Measurements from ENCODE around the gene HIBCH. TPM values are rescaled to one million over a fixed set of nuclear protein-coding genes. Genes with fewer than 3 reads are reported as not detected.
"Not testable (repeated sequence)": the region's sequence is repeated elsewhere in the genome, so short reads cannot be mapped to it uniquely, and the experiment has no call there.

HIBCH gene
- total and polyA plus RNA-seq, 5 donors, result 25.2 to 48.5 (median 36.8) TPM

DNA sequence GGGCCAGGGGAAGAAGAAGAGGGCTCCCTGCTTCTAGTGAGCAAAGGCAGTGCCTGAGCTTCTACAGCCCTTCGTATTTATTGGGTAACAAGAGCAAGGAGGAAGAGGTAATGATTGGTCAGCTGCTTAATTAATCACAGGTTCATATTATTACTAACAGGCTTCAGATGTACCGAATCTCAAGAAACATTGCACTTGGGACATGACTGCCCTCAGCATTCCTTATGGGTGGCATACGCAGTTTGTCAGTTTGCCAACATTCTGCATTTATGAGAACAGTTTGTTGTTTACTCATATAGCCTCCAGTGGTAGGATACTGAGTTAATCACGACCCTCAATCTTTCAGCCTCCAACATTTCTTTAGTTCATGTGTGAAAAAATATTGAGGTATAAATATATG, 84.5 kb downstream of the HIBCH start:
- WGBS, result 95% methylated on average over 4 of the region's 4 CpGs
- DNase-seq (no peak), ATAC-seq (no peak)
- intact Hi-C loops (cut with DNase I), result no loop called here
- Histone ChIP-seq H3K4me3 (ENCODE audit: low read length) (no peak overlapping the region), H3K27me3 (ENCODE audit: control insufficient read depth, insufficient read depth) (no peaks in the 10 kb centered on the region), H3K27ac (ENCODE audit: low read length) (no peak overlapping the region), H3K4me1 (ENCODE audit: control insufficient read depth, insufficient read depth, low read length) (no peaks in the 10 kb centered on the region), H3K9me3 (ENCODE audit: control insufficient read depth, low read length) (no peaks in the 10 kb centered on the region)

DNA sequence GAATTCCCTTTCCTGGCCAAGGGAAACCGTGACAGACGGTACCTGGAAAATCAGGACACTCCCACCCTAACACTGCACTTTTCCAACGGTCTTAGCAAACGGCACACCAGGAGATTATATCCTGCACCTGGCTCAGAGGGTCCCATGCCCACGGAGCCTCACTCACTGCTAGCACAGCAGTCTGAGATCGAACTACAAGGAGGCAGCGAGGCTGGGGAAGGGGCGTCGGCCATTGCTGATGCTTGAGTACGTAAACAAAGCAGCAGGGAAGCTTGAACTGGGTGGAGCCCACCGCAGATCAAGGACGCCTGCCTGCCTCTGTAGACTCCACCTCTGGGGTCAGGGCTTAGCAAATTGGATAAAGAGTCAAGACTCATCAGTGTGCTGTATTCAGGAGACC, 95.6 kb downstream of the HIBCH start:
- ATAC-seq; DNase-seq; H3K27me3 ChIP-seq (ENCODE audit: control insufficient read depth, insufficient read depth); H3K4me3 ChIP-seq (ENCODE audit: low read length); intact Hi-C loops (cut with DNase I); H3K4me1 ChIP-seq (ENCODE audit: control insufficient read depth, insufficient read depth, low read length); H3K9me3 ChIP-seq (ENCODE audit: control insufficient read depth, low read length); H3K27ac ChIP-seq (ENCODE audit: low read length): not testable (repeated sequence)
- 89% methylated on average over 12 of the region's 12 CpGs for WGBS

DNA sequence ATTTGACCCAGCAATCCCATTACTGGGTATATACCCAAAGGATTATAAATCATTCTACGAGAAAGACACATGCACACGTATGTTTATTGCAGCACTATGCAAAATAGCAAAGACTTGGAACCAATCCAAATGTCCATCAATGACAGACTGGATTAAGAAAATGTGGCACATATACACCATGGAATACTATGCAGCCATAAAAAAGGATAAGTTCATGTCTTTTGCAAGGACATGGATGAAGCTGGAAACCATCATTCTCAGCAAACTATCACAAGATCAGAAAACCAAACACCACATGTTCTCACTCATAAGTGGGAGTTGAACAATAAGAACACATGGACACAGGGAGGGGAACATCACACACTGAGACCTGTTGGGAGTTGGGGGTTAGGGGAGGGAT, 96.9 kb downstream of the HIBCH start:
- intact Hi-C loops (cut with DNase I); H3K27ac ChIP-seq (ENCODE audit: low read length); H3K4me3 ChIP-seq (ENCODE audit: low read length); DNase-seq; ATAC-seq; H3K9me3 ChIP-seq (ENCODE audit: control insufficient read depth, low read length); H3K27me3 ChIP-seq (ENCODE audit: control insufficient read depth, insufficient read depth); H3K4me1 ChIP-seq (ENCODE audit: control insufficient read depth, insufficient read depth, low read length): not testable (repeated sequence)
- 98% methylated on average over 2 of the region's 2 CpGs for WGBS

DNA sequence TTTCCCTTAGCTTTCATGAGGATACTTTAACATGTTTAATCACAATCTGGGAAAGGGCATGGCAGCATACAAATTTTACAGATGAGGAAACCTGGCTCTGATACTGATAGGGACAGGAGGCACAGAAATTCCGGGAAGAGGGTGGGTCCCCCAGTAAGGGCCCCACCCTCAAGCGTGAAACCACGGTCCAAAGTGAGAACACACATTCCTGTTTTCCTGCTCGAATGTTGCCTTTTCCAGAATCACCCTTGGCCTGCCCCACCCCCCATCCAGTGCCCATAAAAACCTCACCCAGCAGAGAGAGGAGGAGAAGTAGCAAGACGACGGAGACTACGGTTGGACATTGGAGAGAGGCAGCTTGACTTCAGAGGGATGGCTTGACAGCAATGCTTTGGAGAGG, 98.2 kb downstream of the HIBCH start:
- peak; percentile 50 to 64 for ATAC-seq
- intact Hi-C loops (cut with DNase I), result no loop called here
- no peak overlapping the region for H3K4me3 ChIP-seq (ENCODE audit: low read length)
- WGBS, result 75% methylated on average over 7 of the region's 7 CpGs
- H3K27ac ChIP-seq (ENCODE audit: low read length), result no peak overlapping the region
- no peaks in the 10 kb centered on the region for H3K9me3 ChIP-seq (ENCODE audit: control insufficient read depth, low read length)
- no peaks in the 10 kb centered on the region for H3K27me3 ChIP-seq (ENCODE audit: control insufficient read depth, insufficient read depth)
- H3K4me1 ChIP-seq (ENCODE audit: control insufficient read depth, insufficient read depth, low read length), result no peaks in the 10 kb centered on the region
- DNase-seq, result peak in 2 of 3 donors; percentile 33 to 44

DNA sequence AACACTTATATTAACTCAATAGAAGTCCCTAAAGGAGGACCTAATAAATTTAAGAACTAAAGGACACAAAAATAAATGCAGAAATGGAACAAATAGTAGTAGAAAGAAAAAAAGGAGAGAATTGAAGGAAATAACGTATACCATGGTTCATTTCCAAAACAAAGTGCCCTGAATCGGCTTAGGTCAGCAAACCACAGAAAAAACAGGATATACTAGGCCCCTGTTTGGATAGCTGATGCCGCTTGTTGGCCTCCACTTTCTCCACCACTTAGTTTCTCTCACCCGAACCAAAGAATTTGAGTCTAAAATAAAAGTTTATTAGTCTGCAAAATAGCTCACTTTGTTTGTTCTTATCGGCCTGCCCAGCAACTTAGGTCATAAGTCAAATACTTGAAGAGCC, 100.4 kb downstream of the HIBCH start:
- H3K9me3 ChIP-seq (ENCODE audit: control insufficient read depth, low read length), result no peaks in the 10 kb centered on the region
- peaks cover 3% of the 10 kb centered on the region for H3K4me1 ChIP-seq (ENCODE audit: control insufficient read depth, insufficient read depth, low read length)
- intact Hi-C loops (cut with DNase I), result no loop called here
- DNase-seq (no peak), ATAC-seq (no peak)
- H3K27ac ChIP-seq (ENCODE audit: low read length), result no peak overlapping the region
- no peaks in the 10 kb centered on the region for H3K27me3 ChIP-seq (ENCODE audit: control insufficient read depth, insufficient read depth)
- 81% methylated on average over 5 of the region's 5 CpGs for WGBS
- H3K4me3 ChIP-seq (ENCODE audit: low read length), result no peak overlapping the region

DNA sequence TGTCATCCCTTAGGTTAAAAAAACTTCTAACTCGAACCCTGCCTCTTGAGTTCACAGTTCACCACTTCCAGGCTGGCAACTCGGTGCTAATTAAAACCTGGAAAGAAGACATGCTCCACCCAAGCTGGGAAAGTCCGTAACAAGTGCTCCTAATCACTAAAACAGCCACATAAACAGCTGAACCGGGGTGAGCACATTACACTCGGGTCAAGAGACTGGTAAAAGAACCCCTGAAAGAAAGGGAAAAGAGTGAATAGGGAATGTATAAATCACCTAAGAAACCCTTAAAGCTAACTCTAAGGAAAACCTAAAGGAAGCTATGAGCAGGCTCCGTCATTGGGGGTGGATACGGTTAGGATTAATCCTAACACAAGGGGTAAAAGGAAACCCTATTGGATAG, 102.0 kb downstream of the HIBCH start:
- intact Hi-C loops (cut with DNase I), result no loop called here
- 68% methylated on average over 7 of the region's 7 CpGs for WGBS

DNA sequence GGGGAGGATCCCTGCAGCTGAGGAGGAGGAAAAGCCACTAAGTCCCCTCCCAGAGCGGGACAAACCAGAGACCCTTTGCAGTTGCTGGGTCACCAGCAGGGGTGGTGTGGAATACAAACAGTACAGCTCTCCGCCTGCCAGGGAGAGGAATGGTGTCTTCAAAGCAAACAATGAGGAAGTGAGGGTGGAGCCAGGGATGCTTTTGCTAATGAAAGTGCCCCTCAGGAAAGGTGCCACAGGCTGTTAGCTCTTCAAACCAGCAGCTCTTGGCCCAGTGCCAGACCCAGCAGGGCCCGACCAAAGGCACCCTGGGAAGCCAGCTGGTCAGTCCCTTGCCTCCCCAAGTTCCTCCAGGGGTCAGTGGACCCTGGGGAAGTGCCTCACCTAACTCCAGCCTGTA, 102.8 kb downstream of the HIBCH start:
- 27% methylated on average over 3 of the region's 3 CpGs for WGBS
- intact Hi-C loops (cut with DNase I), result no loop called here
- peak in 1 of 2 donors; percentile 19 for ATAC-seq

More for the DNA sequence above, 102.0 kb downstream of the HIBCH start:
- peaks cover 3% of the 10 kb centered on the region for H3K4me1 ChIP-seq (ENCODE audit: control insufficient read depth, insufficient read depth, low read length)
- no peak overlapping the region for H3K4me3 ChIP-seq (ENCODE audit: low read length)
- H3K9me3 ChIP-seq (ENCODE audit: control insufficient read depth, low read length), result no peaks in the 10 kb centered on the region
- no peaks in the 10 kb centered on the region for H3K27me3 ChIP-seq (ENCODE audit: control insufficient read depth, insufficient read depth)
- DNase-seq, result no peak
- no peak overlapping the region for H3K27ac ChIP-seq (ENCODE audit: low read length)
- ATAC-seq, result no peak

DNA sequence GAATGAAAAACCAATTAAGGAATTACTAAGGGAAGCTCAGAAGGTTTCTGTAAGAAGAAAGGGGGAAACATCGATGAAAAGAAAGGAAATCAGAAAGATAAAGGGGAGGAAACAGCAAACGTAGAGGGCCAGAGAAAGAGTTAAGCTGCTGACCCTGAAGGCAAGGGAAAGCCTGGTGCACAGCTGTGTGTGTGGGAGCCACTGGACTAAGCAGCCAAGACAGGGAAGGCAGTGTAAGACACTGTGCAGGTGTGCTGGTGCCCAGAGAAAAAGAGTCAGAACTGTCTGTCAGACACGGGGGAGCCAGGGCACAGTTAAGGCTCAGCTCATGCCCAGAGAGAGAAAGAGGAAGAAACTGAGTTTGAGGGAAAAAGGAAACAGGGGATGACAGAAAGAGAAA, 104.0 kb downstream of the HIBCH start:
- ATAC-seq, result peak in 1 of 2 donors; percentile 32
- intact Hi-C loops (cut with DNase I), result no loop called here
- Histone ChIP-seq H3K27me3 (ENCODE audit: control insufficient read depth, insufficient read depth) (no peaks in the 10 kb centered on the region), H3K4me3 (ENCODE audit: low read length) (no peak overlapping the region), H3K4me1 (ENCODE audit: control insufficient read depth, insufficient read depth, low read length) (peaks cover 3% of the 10 kb centered on the region), H3K9me3 (ENCODE audit: control insufficient read depth, low read length) (no peaks in the 10 kb centered on the region), H3K27ac (ENCODE audit: low read length) (peak overlapping the region; percentile 12)
- no peak for DNase-seq
- WGBS, result 27% methylated on average over 3 of the region's 3 CpGs

More for the DNA sequence above, 102.8 kb downstream of the HIBCH start:
- no peaks in the 10 kb centered on the region for H3K27me3 ChIP-seq (ENCODE audit: control insufficient read depth, insufficient read depth)
- peak; percentile 42 to 79 (median 74) for DNase-seq
- peaks cover 3% of the 10 kb centered on the region for H3K4me1 ChIP-seq (ENCODE audit: control insufficient read depth, insufficient read depth, low read length)
- no peak overlapping the region for H3K4me3 ChIP-seq (ENCODE audit: low read length)
- no peaks in the 10 kb centered on the region for H3K9me3 ChIP-seq (ENCODE audit: control insufficient read depth, low read length)
- H3K27ac ChIP-seq (ENCODE audit: low read length), result no peak overlapping the region

DNA sequence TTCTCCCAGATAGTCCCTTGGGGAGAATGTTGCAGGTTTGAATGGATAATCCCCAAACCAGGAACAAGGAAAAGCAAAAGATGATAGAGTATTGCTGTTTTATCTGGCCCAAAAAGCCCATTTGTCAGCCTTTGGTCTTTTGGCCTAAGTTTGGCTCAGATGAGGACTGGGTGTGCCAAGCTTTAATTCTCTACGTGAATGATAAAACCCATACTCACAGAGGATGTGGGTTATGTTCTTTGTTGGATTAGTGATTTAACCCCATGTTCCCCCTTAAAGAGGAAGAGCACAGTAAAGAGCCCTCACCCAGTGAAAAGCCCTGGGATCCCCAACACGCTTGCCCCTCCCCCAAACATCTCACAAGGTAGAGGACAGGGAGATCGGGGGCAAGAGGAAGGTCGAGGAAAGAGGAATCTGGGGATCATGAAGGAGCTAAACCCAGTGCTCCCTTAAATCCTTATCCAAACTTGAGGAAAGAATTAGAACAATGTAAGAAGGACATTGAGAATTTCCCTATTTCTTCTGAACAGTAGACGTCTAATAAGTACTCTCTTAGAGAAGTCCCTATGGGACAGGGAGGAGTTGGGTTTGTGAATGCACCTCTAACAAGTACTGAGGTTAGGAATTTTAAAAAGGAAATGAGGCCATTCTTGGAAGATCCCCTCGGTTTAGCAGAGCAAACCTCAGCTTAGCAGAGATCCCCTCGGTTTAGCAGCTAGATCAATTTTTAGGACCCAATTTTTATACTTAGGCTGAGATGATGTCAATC, 105.0 kb downstream of the HIBCH start:
- intact Hi-C loops (cut with DNase I), result no loop called here
- H3K9me3 ChIP-seq (ENCODE audit: control insufficient read depth, low read length), result no peaks in the 10 kb centered on the region
- DNase-seq (peak in 1 of 3 donors; percentile 30), ATAC-seq (peak; percentile 66 to 85)
- no peaks in the 10 kb centered on the region for H3K27me3 ChIP-seq (ENCODE audit: control insufficient read depth, insufficient read depth)
- no peak overlapping the region for H3K4me3 ChIP-seq (ENCODE audit: low read length)
- WGBS, result 39% methylated on average over 7 of the region's 7 CpGs
- peaks cover 3% of the 10 kb centered on the region for H3K4me1 ChIP-seq (ENCODE audit: control insufficient read depth, insufficient read depth, low read length)
- peak overlapping the region; percentile 70 for H3K27ac ChIP-seq (ENCODE audit: low read length)

DNA sequence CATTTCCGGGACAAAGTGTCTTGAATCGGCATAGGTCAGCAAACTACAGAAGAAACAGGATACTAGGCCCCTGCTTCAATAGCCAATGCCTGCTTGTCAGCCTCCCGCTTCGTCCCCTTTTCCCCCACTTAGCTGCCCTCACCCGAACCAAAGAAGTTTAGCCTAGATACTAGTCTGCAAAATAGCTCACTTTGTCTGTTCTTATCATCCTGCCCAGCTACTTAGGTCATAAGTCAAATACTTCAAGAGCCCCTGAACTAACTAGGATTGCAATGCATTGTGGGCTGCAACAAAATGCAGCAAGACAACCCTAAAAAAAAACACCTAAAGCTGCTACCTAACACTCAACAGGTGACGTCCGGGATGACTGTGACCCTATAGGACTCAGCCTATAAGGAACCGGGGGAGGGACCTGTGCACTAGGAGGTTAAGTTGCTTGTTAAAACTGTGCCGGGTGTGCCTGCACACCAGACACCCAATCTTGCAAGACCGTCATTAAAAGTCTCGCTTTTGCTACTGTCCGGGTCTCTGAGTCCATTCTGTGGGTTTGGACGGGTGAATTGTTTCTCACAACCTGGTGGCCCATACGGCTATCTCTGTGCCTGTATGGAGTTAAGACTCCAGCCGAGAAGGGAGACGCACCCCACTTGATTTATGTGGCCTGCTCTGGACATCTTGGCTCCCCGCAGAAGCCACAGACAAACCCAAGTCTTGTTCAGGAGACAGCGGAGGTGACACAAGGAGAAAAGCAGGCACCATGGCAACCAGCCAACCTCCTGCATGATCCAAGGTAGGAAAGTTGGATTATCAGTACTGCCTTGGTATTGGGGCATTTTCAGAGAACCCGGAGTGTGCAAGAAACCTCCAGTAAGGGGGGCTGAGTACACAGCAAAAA, 105.9 kb downstream of the HIBCH start:
- whole genome bisulfite sequencing, result 77% methylated on average over 19 of the region's 19 CpGs
- Histone ChIP-seq H3K9me3 (ENCODE audit: control insufficient read depth, low read length) (no peaks in the 10 kb centered on the region), H3K4me3 (ENCODE audit: low read length) (no peak overlapping the region), H3K27me3 (ENCODE audit: control insufficient read depth, insufficient read depth) (no peaks in the 10 kb centered on the region), H3K4me1 (ENCODE audit: control insufficient read depth, insufficient read depth, low read length) (peaks cover 3% of the 10 kb centered on the region), H3K27ac (ENCODE audit: low read length) (no peak overlapping the region)
- intact Hi-C loops (cut with DNase I), result no loop called here
- peak; percentile 33 to 80 (median 67) for DNase-seq
- ATAC-seq, result peak in 1 of 2 donors; percentile 24

DNA sequence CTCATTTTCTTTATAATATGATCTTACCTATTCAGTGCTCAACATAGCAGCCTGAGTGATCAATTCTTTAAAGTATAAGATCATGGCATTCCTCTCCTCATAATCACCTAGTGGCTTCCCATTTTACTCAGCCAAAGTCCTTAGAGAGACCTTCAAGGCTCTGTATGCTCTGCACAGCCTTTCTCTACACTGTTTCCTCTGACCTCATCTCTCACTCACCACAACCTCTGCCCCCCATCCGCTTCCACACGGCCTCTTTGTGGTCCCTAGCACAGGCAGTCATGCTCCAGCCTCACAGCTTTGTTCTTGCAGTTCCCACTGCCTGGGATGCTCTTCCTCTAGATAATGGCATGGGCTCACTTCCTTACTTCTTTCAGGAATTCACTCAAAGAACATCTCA, 109.2 kb downstream of the HIBCH start:
- DNase-seq (no peak), ATAC-seq (no peak)
- no peak overlapping the region for H3K4me3 ChIP-seq (ENCODE audit: low read length)
- H3K9me3 ChIP-seq (ENCODE audit: control insufficient read depth, low read length), result no peaks in the 10 kb centered on the region
- no peak overlapping the region for H3K27ac ChIP-seq (ENCODE audit: low read length)
- H3K27me3 ChIP-seq (ENCODE audit: control insufficient read depth, insufficient read depth), result no peaks in the 10 kb centered on the region
- H3K4me1 ChIP-seq (ENCODE audit: control insufficient read depth, insufficient read depth, low read length), result no peaks in the 10 kb centered on the region
- intact Hi-C loops (cut with DNase I), result no loop called here
- 45% methylated on average over 2 of the region's 2 CpGs for WGBS

Data from right cardiac atrium (tissue), 5 donors.